ENCODE measurements around the gene C11orf52.
A peak's percentile ranks its signal among the peaks of the same experiment; 100 is the strongest.
"Not testable (repeated sequence)": the region's sequence is repeated elsewhere in the genome, so short reads cannot be mapped to it uniquely, and the experiment has no call there.

C11orf52 gene

DNA sequence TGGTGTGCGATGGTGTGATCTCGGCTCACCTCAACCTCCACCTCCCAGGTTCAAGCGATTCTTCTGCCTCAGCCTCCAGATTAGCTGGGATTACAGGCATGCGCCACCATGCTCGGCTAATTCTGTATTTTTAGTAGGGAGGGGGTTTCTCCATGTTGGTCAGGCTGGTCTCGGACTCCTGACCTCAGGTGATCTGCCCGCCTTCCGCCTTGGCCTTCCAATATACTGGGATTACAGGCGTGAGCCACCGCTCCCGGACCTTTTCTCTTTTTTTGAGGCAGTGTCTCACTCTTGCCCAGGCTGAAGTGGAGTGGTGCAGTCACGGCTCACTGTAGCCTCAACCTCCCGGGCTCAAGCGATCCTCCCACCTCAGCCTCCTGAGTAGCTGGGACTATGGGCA is 14.5 kb downstream of the C11orf52 start:
- DNase-seq; H3K27ac ChIP-seq (ENCODE audit: insufficient read depth in 1 of 2, low read depth in 1 of 2, low read length in 2 of 2, poor library complexity in 1 of 2, severe bottlenecking in 2 of 2); POLR2A ChIA-PET; H3K4me3 ChIP-seq (ENCODE audit: control insufficient read depth in 1 of 7, extremely low read depth in 1 of 7, insufficient read depth in 4 of 7, low read depth in 2 of 7, low read length in 6 of 7); H3K27me3 ChIP-seq (replicated peaks in 2 of 5; ENCODE audit: control insufficient read depth in 4 of 5, insufficient read depth in 5 of 5, low read length in 4 of 5); H3K36me3 ChIP-seq (ENCODE audit: control insufficient read depth in 4 of 4, insufficient read depth in 4 of 4, low read length in 3 of 4); H3K9me3 ChIP-seq (ENCODE audit: control extremely low read depth in 1 of 5, control insufficient read depth in 4 of 5, insufficient read depth in 2 of 5, low read depth in 1 of 5, low read length in 4 of 5): not testable (repeated sequence)
- WGBS (ENCODE audit: insufficient coverage) = 96% methylated on average over 12 of the region's 14 CpGs
- H3K4me1 ChIP-seq (ENCODE audit: control extremely low read depth in 1 of 4, control insufficient read depth in 4 of 4, insufficient read depth in 4 of 4, low read length in 3 of 4) = peaks cover 6 to 28% (median 24%) of the 10 kb centered on the region in 4 experiments
- CTCF ChIA-PET = interaction anchor here (1.2 to 13.7 kb wide), 2 partner anchors 12 to 49 kb away, joined by 4 to 248 read pairs; no protein-coding TSS in a partner anchor

DNA sequence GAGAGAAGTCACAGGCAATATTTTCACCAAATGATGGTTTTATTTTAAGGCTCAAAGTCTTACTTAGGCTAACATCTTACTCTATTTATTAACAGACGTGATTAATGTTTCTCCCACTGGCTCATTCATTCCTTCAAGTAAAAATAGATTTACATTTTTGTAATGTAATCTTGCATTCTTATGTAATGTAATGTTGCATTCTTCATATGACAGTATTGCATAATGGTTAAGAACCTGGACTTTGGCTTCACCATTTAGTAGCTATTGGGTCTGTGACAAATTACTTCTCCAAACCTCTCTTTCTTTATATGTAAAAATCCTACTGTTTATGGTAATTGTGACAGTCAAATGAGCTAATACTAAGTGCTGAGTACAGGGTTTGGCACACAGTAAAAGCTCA is 15.2 kb downstream of the C11orf52 start:
- Histone ChIP-seq H3K36me3 (ENCODE audit: control insufficient read depth in 4 of 4, insufficient read depth in 4 of 4, low read length in 3 of 4) (no peaks in the 10 kb centered on the region), H3K27me3 (replicated peaks in 2 of 5; ENCODE audit: control insufficient read depth in 4 of 5, insufficient read depth in 5 of 5, low read length in 4 of 5) (no peaks in the 10 kb centered on the region), H3K27ac (ENCODE audit: insufficient read depth in 1 of 2, low read depth in 1 of 2, low read length in 2 of 2, poor library complexity in 1 of 2, severe bottlenecking in 2 of 2) (no peak overlapping the region), H3K9me3 (ENCODE audit: control extremely low read depth in 1 of 5, control insufficient read depth in 4 of 5, insufficient read depth in 2 of 5, low read depth in 1 of 5, low read length in 4 of 5) (no peaks in the 10 kb centered on the region), H3K4me1 (ENCODE audit: control extremely low read depth in 1 of 4, control insufficient read depth in 4 of 4, insufficient read depth in 4 of 4, low read length in 3 of 4) (peaks cover 6 to 34% (median 31%) of the 10 kb centered on the region in 4 experiments), H3K4me3 (ENCODE audit: control insufficient read depth in 1 of 7, extremely low read depth in 1 of 7, insufficient read depth in 4 of 7, low read depth in 2 of 7, low read length in 6 of 7) (no peak overlapping the region)
- ChIA-PET POLR2A (no interaction called here), CTCF (interaction anchor here (0.6 to 13.7 kb wide), 9 partner anchors 10 to 89 kb away, joined by 3 to 248 read pairs (median 4); partner anchors contain the start of gene ALG9)
- DNase-seq = no peak
- WGBS (ENCODE audit: insufficient coverage) = no CpG with 5 or more reads among the region's 1 CpG

DNA sequence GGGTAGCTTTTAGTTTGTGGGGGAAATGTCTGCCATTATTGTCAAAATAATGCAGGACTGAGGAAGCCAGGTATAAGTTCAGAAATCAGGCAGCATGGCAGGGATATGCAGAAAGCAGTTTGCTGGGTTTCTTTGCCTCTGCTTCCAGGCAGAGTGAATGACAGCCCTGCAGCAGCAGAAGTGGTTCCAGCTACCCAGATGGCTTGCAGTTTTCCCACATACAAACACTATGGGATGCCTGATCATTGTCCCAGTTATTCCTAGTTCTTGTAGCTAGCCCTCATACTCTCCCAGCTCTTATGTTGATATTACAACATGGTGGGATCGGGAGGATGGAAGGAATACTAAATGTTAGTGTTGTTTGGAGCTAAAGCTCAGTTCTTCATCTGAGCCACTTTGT is 15.6 kb downstream of the C11orf52 start:
- 100% methylated on average over 1 of the region's 1 CpG for WGBS (ENCODE audit: insufficient coverage)
- no peak for DNase-seq
- ChIA-PET POLR2A (no interaction called here), CTCF (interaction anchor here (0.6 to 13.7 kb wide), 9 partner anchors 10 to 89 kb away, joined by 3 to 248 read pairs (median 4); partner anchors contain the start of gene ALG9)
- Histone ChIP-seq H3K36me3 (ENCODE audit: control insufficient read depth in 4 of 4, insufficient read depth in 4 of 4, low read length in 3 of 4) (no peaks in the 10 kb centered on the region), H3K27ac (ENCODE audit: insufficient read depth in 1 of 2, low read depth in 1 of 2, low read length in 2 of 2, poor library complexity in 1 of 2, severe bottlenecking in 2 of 2) (no peak overlapping the region), H3K4me3 (ENCODE audit: control insufficient read depth in 1 of 7, extremely low read depth in 1 of 7, insufficient read depth in 4 of 7, low read depth in 2 of 7, low read length in 6 of 7) (no peak overlapping the region), H3K4me1 (ENCODE audit: control extremely low read depth in 1 of 4, control insufficient read depth in 4 of 4, insufficient read depth in 4 of 4, low read length in 3 of 4) (peaks cover 6 to 38% (median 33%) of the 10 kb centered on the region in 4 experiments), H3K9me3 (ENCODE audit: control extremely low read depth in 1 of 5, control insufficient read depth in 4 of 5, insufficient read depth in 2 of 5, low read depth in 1 of 5, low read length in 4 of 5) (no peaks in the 10 kb centered on the region), H3K27me3 (replicated peaks in 2 of 5; ENCODE audit: control insufficient read depth in 4 of 5, insufficient read depth in 5 of 5, low read length in 4 of 5) (no peaks in the 10 kb centered on the region)

DNA sequence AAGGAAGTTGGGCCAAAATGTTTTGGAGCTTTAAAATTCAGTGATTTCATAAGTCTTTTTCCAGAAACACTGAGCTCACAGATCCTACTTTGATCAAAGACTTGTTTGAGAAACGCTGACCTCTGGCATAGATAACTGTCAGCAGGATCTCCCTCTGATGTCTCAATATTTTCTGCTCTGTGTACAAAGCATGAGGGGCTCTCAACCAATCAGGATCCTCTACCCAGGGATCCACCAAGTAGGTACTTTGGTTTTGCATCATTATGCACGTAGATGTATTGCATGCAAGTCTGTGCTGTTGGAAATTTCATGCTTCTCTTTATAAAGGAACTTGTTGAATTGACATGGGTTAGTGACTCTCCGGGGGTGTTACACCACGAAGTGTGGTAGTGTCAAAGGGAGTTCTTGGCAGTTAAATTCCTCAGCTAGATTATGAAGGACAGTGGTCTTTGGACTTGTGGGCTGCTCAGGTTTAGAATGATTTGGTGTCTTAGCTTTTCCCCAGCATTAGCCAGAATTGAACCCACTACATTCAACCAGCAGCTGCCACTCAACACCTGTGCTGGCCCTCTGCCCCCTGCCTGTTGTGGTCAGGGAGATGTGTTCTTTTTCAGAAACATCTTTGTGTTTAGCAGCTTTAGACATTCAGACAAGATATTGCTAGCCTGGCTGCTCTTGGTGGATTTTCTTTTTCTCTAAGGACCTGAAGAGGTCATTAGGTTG is 16.8 kb downstream of the C11orf52 start:
- Histone ChIP-seq H3K36me3 (ENCODE audit: control insufficient read depth in 4 of 4, insufficient read depth in 4 of 4, low read length in 3 of 4) (no peaks in the 10 kb centered on the region), H3K27me3 (replicated peaks in 2 of 5; ENCODE audit: control insufficient read depth in 4 of 5, insufficient read depth in 5 of 5, low read length in 4 of 5) (no peaks in the 10 kb centered on the region), H3K4me1 (ENCODE audit: control extremely low read depth in 1 of 4, control insufficient read depth in 4 of 4, insufficient read depth in 4 of 4, low read length in 3 of 4) (peaks cover 6 to 45% (median 34%) of the 10 kb centered on the region in 4 experiments), H3K27ac (ENCODE audit: insufficient read depth in 1 of 2, low read depth in 1 of 2, low read length in 2 of 2, poor library complexity in 1 of 2, severe bottlenecking in 2 of 2) (peak overlapping the region in 1 of 2 experiments; percentile 2), H3K4me3 (ENCODE audit: control insufficient read depth in 1 of 7, extremely low read depth in 1 of 7, insufficient read depth in 4 of 7, low read depth in 2 of 7, low read length in 6 of 7) (peak overlapping the region in 1 of 7 experiments; percentile 89), H3K9me3 (ENCODE audit: control extremely low read depth in 1 of 5, control insufficient read depth in 4 of 5, insufficient read depth in 2 of 5, low read depth in 1 of 5, low read length in 4 of 5) (no peaks in the 10 kb centered on the region)
- no peak for DNase-seq
- ChIA-PET POLR2A (no interaction called here), CTCF (interaction anchor here (0.9 to 13.7 kb wide), 10 partner anchors 8 to 506 kb away, joined by 3 to 248 read pairs (median 5); partner anchors contain the start of gene ALG9)
- 97% methylated on average over 4 of the region's 4 CpGs for WGBS (ENCODE audit: insufficient coverage)

DNA sequence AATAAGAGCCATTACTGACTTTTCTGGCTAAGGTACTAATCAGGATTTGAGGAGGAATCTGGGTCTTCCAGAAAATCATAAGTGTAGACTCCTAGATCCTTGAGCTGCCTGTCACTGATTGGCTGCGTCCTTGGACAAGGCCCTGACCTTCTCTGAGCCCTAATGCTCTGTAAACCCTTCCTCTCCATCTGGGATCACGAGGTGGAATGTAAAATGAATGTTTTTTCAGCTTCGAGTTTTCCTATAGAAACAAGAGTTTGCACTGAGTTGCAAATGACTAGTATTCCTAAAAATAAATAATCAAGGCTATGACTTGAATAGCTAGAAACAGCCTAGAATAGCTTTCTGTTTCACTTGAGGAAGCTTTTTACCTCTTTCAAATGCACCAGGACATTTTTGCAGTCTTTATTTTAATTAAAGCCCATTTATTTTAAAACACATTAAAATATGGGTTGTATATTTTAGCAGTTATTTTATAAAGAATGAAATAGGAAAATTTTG is 17.4 kb downstream of the C11orf52 start:
- peak in 1 of 3 donors; percentile 24 for DNase-seq
- ChIA-PET POLR2A (interaction anchor here (0.7 kb wide), 1 partner anchor 56 kb away, joined by 3 read pairs; no protein-coding TSS in a partner anchor), CTCF (interaction anchor here (0.9 to 13.7 kb wide), 8 partner anchors 8 to 346 kb away, joined by 3 to 248 read pairs (median 6); partner anchors contain the start of gene ALG9)
- WGBS (ENCODE audit: insufficient coverage) = 100% methylated on average over 1 of the region's 3 CpGs
- no peaks in the 10 kb centered on the region for H3K36me3 ChIP-seq (ENCODE audit: control insufficient read depth in 4 of 4, insufficient read depth in 4 of 4, low read length in 3 of 4)
- H3K27me3 ChIP-seq (replicated peaks in 2 of 5; ENCODE audit: control insufficient read depth in 4 of 5, insufficient read depth in 5 of 5, low read length in 4 of 5) = no peaks in the 10 kb centered on the region
- peak overlapping the region in 1 of 2 experiments; percentile 2 for H3K27ac ChIP-seq (ENCODE audit: insufficient read depth in 1 of 2, low read depth in 1 of 2, low read length in 2 of 2, poor library complexity in 1 of 2, severe bottlenecking in 2 of 2)
- peak overlapping the region in 6 of 7 experiments; percentile 70 to 89 (median 80) for H3K4me3 ChIP-seq (ENCODE audit: control insufficient read depth in 1 of 7, extremely low read depth in 1 of 7, insufficient read depth in 4 of 7, low read depth in 2 of 7, low read length in 6 of 7)
- no peaks in the 10 kb centered on the region for H3K9me3 ChIP-seq (ENCODE audit: control extremely low read depth in 1 of 5, control insufficient read depth in 4 of 5, insufficient read depth in 2 of 5, low read depth in 1 of 5, low read length in 4 of 5)
- H3K4me1 ChIP-seq (ENCODE audit: control extremely low read depth in 1 of 4, control insufficient read depth in 4 of 4, insufficient read depth in 4 of 4, low read length in 3 of 4) = peaks cover 6 to 50% (median 34%) of the 10 kb centered on the region in 4 experiments

DNA sequence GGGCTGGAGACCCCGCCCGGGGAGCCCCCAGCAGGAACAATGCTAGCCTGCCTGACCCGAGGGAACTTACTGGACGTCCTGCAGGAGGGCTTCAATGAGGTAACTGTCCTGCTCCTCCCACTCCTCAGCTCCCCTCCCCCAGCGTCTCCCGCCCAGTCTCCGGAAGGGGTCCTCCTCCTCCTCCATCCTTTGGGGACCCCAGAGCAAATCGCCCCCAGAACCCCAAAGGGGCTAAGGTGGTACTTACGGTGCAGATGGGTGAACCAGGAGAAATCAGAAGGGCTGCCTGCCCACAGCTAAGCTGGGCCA is 18.7 kb downstream of the C11orf52 start:
- WGBS (ENCODE audit: insufficient coverage) = 17% methylated on average over 1 of the region's 9 CpGs
- Histone ChIP-seq H3K27me3 (replicated peaks in 2 of 5; ENCODE audit: control insufficient read depth in 4 of 5, insufficient read depth in 5 of 5, low read length in 4 of 5) (no peaks in the 10 kb centered on the region), H3K4me3 (ENCODE audit: control insufficient read depth in 1 of 7, extremely low read depth in 1 of 7, insufficient read depth in 4 of 7, low read depth in 2 of 7, low read length in 6 of 7) (peak overlapping the region in 6 of 7 experiments; percentile 59 to 89 (median 80)), H3K9me3 (ENCODE audit: control extremely low read depth in 1 of 5, control insufficient read depth in 4 of 5, insufficient read depth in 2 of 5, low read depth in 1 of 5, low read length in 4 of 5) (no peaks in the 10 kb centered on the region), H3K36me3 (ENCODE audit: control insufficient read depth in 4 of 4, insufficient read depth in 4 of 4, low read length in 3 of 4) (no peaks in the 10 kb centered on the region), H3K4me1 (ENCODE audit: control extremely low read depth in 1 of 4, control insufficient read depth in 4 of 4, insufficient read depth in 4 of 4, low read length in 3 of 4) (peaks cover 6 to 50% (median 34%) of the 10 kb centered on the region in 4 experiments), H3K27ac (ENCODE audit: insufficient read depth in 1 of 2, low read depth in 1 of 2, low read length in 2 of 2, poor library complexity in 1 of 2, severe bottlenecking in 2 of 2) (no peak overlapping the region)
- ChIA-PET POLR2A (no interaction called here), CTCF (interaction anchor here (0.8 to 13.7 kb wide), 3 partner anchors 11 to 45 kb away, joined by 3 to 248 read pairs (median 3); no protein-coding TSS in a partner anchor)
- DNase-seq = no peak

DNA sequence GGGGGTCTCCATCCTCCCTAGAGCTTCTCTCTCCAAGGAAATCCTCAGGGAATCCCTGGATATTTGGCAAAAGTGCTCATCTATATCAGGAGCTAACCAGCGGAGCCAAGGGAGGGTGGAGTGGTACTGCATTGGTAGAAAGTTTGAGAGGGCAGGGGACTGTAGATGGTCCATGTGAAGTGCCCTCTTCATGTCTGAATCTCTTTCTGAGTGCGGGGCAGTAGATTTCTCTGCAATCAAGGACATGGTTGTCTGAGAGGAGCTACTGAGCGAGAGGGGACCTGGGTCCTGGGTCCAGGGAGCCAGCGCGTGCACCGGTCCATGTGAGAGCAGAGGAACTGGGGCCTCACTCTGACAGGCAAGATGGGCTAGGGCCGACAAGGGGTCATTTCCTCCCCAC is 19.1 kb downstream of the C11orf52 start:
- 76% methylated on average over 6 of the region's 7 CpGs for WGBS (ENCODE audit: insufficient coverage)
- POLR2A ChIA-PET = no interaction called here
- H3K4me1 ChIP-seq (ENCODE audit: control extremely low read depth in 1 of 4, control insufficient read depth in 4 of 4, insufficient read depth in 4 of 4, low read length in 3 of 4) = peaks cover 6 to 50% (median 34%) of the 10 kb centered on the region in 4 experiments
- no peak for DNase-seq
- H3K4me3 ChIP-seq (ENCODE audit: control insufficient read depth in 1 of 7, extremely low read depth in 1 of 7, insufficient read depth in 4 of 7, low read depth in 2 of 7, low read length in 6 of 7) = peak overlapping the region in 2 of 7 experiments; percentile 13 to 89
- H3K27ac ChIP-seq (ENCODE audit: insufficient read depth in 1 of 2, low read depth in 1 of 2, low read length in 2 of 2, poor library complexity in 1 of 2, severe bottlenecking in 2 of 2) = no peak overlapping the region
- CTCF ChIA-PET = interaction anchor here (0.8 to 13.7 kb wide), 4 partner anchors 11 to 54 kb away, joined by 3 to 248 read pairs (median 3); no protein-coding TSS in a partner anchor
- no peaks in the 10 kb centered on the region for H3K36me3 ChIP-seq (ENCODE audit: control insufficient read depth in 4 of 4, insufficient read depth in 4 of 4, low read length in 3 of 4)
- H3K9me3 ChIP-seq (ENCODE audit: control extremely low read depth in 1 of 5, control insufficient read depth in 4 of 5, insufficient read depth in 2 of 5, low read depth in 1 of 5, low read length in 4 of 5) = no peaks in the 10 kb centered on the region
- H3K27me3 ChIP-seq (replicated peaks in 2 of 5; ENCODE audit: control insufficient read depth in 4 of 5, insufficient read depth in 5 of 5, low read length in 4 of 5) = no peaks in the 10 kb centered on the region
